HepG2 (cell line): ENCODE measurements around the gene GEMIN4. TPM values are rescaled to one million over a fixed set of nuclear protein-coding genes. Genes with fewer than 3 reads are reported as not detected.

Source experiments
- ATAC-seq: fragments of 200-7000 bp; cut with Tn5 transposase; 3 replicates; pipeline ENCODE4 v1.9.1; 2020; ENCODE audit warnings: mild to moderate bottlenecking, moderate library complexity
- BruUV-seq: library from RNA; stranded (reverse); fragments of 400-500 nt; replicated peaks from 2 replicates; lab custom pipeline; 2021; lab: Mats Ljungman, UMichigan
- CTCF ChIA-PET: fragments of 300-600 bp; formaldehyde crosslinking; extraction: SDS; loops from one replicate; lab custom pipeline; 2021; ENCODE audit warnings: low total read pairs, inconsistent platforms, low intra/inter-chr PET ratio; lab: Yijun Ruan, JAX
- POLR2A ChIA-PET: fragments of 350-600 bp; sonication (Branson Sonifier 250); formaldehyde crosslinking; loops from one replicate; lab custom pipeline; 2020; ENCODE audit warnings: antibody characterized with exemption, inconsistent platforms; lab: Yijun Ruan, JAX
- DNase-seq: peaks from one replicate; pipeline ENCODE4 v3.0.0-alpha.2; 2015; ENCODE audit warnings: low spot score
- FAIRE-seq: peaks from 3 replicates; lab custom pipeline; 2011; peaks lifted over from hg19 to GRCh38; lab: Jason Lieb, UNC
- H2AFZ ChIP-seq: one replicate; pipeline ENCODE4 v1.6.1; 2011; ENCODE audit warnings: low read length, inconsistent platforms
- H3K27ac ChIP-seq: fragments of 300-600 bp; 3 replicates; pipeline ENCODE4 v1.8.0; 2011; ENCODE audit warnings: mixed run types, mild to moderate bottlenecking, mixed read lengths, low read length, inconsistent platforms; ENCODE audit not compliant: insufficient read depth; ENCODE audit errors: extremely low read length
- H3K27me3 ChIP-seq, 2 experiments: fragments of 200-600 bp in 1 of 2; 2 replicates in 1 of 2; 3 replicates in 1 of 2; pipeline versions ENCODE4 v1.6.0 to v1.8.0; 2011; ENCODE audit warnings: low read length in 2 of 2, mild to moderate bottlenecking in 2 of 2, moderate library complexity in 2 of 2, inconsistent platforms in 1 of 2; ENCODE audit not compliant: insufficient read depth in 2 of 2, control insufficient read depth in 1 of 2
- H3K36me3 ChIP-seq, 2 experiments: fragments of 200-600 bp in 1 of 2; replicated peaks in 1 of 2; 2 replicates in 1 of 2; 3 replicates in 1 of 2; pipeline versions ENCODE4 v1.5.1 to v1.8.0; 2011; ENCODE audit warnings: low read length in 2 of 2, inconsistent platforms in 1 of 2; ENCODE audit not compliant: insufficient read depth in 2 of 2, control insufficient read depth in 1 of 2
- H3K4me1 ChIP-seq: 2 replicates; pipeline ENCODE4 v1.5.1; 2012; ENCODE audit warnings: low read length, inconsistent platforms; ENCODE audit not compliant: insufficient read depth
- H3K4me2 ChIP-seq: 2 replicates; pipeline ENCODE4 v1.6.0; 2011; ENCODE audit warnings: low read depth, low read length, inconsistent platforms
- H3K4me3 ChIP-seq, 3 experiments: fragments of 200-600 bp in 1 of 3; sonication (generic), shearing (Covaris generic) in 1 of 3; replicated peaks in 1 of 3; 2 replicates each; pipeline ENCODE4 v1.5.1; 2011 to 2016; ENCODE audit warnings: low read length in 3 of 3, inconsistent platforms in 2 of 3, low read depth in 2 of 3, mild to moderate bottlenecking in 2 of 3, control low read depth in 1 of 3, mixed read lengths in 1 of 3; ENCODE audit not compliant: insufficient read depth in 1 of 3
- H3K79me2 ChIP-seq: one replicate; pipeline ENCODE4 v1.6.1; 2011; ENCODE audit warnings: low read length, inconsistent platforms; ENCODE audit not compliant: insufficient read depth
- H3K9ac ChIP-seq: 2 replicates; pipeline ENCODE4 v1.6.0; 2011; ENCODE audit warnings: mild to moderate bottlenecking, low read depth, low read length, inconsistent platforms; ENCODE audit not compliant: insufficient read depth
- H3K9me3 ChIP-seq: 2 replicates; pipeline ENCODE4 v1.5.1; 2012; ENCODE audit warnings: mild to moderate bottlenecking, low read length
- H4K20me1 ChIP-seq: 2 replicates; pipeline ENCODE4 v1.6.0; 2011; ENCODE audit warnings: inconsistent platforms, mild to moderate bottlenecking, low read length, moderate library complexity; ENCODE audit not compliant: insufficient read depth
- PBX3 ChIP-seq: sonication (generic); formaldehyde crosslinking; IDR thresholded peaks from 2 replicates; pipeline ENCODE4 v1.8.1; 2023; ENCODE audit warnings: missing genetic modification reagents, inconsistent platforms, borderline replicate concordance
- ZNF207 ChIP-seq: fragments of 450-650 bp; IDR thresholded peaks from 2 replicates; pipeline ENCODE4 v1.6.1; 2016; ENCODE audit warnings: antibody characterized with exemption, borderline replicate concordance
- ZNF383 ChIP-seq: sonication (generic); formaldehyde crosslinking; IDR thresholded peaks from 2 replicates; pipeline ENCODE4 v1.4.0; 2020; ENCODE audit warnings: missing genetic modification reagents, mild to moderate bottlenecking, borderline replicate concordance
- WGBS: methylation state at CpG from one replicate; pipeline ENCODE4 v1.1.6; 2017; ENCODE audit warnings: low lambda C conversion rate; 5-methylcytosine and 5-hydroxymethylcytosine counted together
- in situ Hi-C: cut with HindIII; loops from 2 replicates; pipeline ENCODE4 v1.10.0; 2017; ENCODE audit warnings: low pct_unique_long_range_greater_than_20kb; ENCODE audit not compliant: extremely low pct_ligation_motif_present
- intact Hi-C: fragments of 100-400 bp; cut with micrococcal nuclease; formaldehyde crosslinking; loops from one replicate; pipeline ENCODE4 v1.10.0; 2022; ENCODE audit not compliant: unreplicated experiment
- polyA plus RNA-seq, 8 experiments: library from polyadenylated mRNA; depleted of rRNA in 3 of 8; stranded (reverse) in 7 of 8; unstranded in 1 of 8; fragments of >200 nt; fragmentation: Illumina TruSeq in 4 of 8; extraction: Trizol in 4 of 8; gene quantifications; 2 replicates each; pipeline versions ENCODE4 v1.2.1 to v1.2.3, GENCODE V29; 2011 to 2016; ENCODE audit warnings: low read depth in 4 of 8, missing spikeins in 1 of 8, mixed read lengths in 1 of 8; ENCODE audit not compliant: insufficient read depth in 1 of 8
- total RNA-seq, 5 experiments: library from RNA; depleted of rRNA; stranded (reverse); fragments of >200 nt; fragmentation: Illumina TruSeq; extraction: Trizol; gene quantifications; 2 replicates each; pipeline ENCODE4 v1.2.3, GENCODE V29; 2016; ENCODE audit warnings: low read depth in 1 of 5
- TF ChIP-seq, protein P1 (sequence below): sonication (generic); formaldehyde crosslinking; IDR thresholded peaks from 2 replicates; pipeline ENCODE4 v1.8.0; 2022; ENCODE audit warnings: low read depth, missing genetic modification reagents

Gene GEMIN4
- total and polyA plus RNA-seq, 2 of the 13 experiments (the other 11 are each of a cell fraction or from before 2014, with no cell fraction given), result 10.8 to 22.7 TPM

- Histone ChIP-seq H3K4me1 (peaks cover 56% of the 10 kb centered on the region), H3K36me3 (no peaks in the 10 kb centered on the region), H3K9me3 (no peaks in the 10 kb centered on the region), H3K9ac (no peak overlapping the region), H2AFZ (no peak overlapping the region), H3K27me3 (no peaks in the 10 kb centered on the region), H3K4me2 (no peak overlapping the region), H3K27ac (no peak overlapping the region), H3K79me2 (peaks cover 9% of the 10 kb centered on the region), H3K4me3 (no peak overlapping the region), H4K20me1 (no peaks in the 10 kb centered on the region)
- DNase-seq (no peak), ATAC-seq (no peak), FAIRE-seq (no peak)
- CTCF ChIA-PET, result no interaction called here
- POLR2A ChIA-PET, result interaction anchor here (1.7 kb wide), 1 partner anchor 13 kb away, joined by 4 read pairs; no protein-coding TSS in a partner anchor
- 86% methylated on average over 4 of the region's 5 CpGs for WGBS
- BruUV-seq, result no TSS peak
- in situ Hi-C loops, result no loop called here
- TF ChIP-seq ZNF383 (no peak), ZNF207 (no peak), PBX3 (CRISPR knock-in tag) (no peak)
- TF ChIP-seq, protein P1, sequence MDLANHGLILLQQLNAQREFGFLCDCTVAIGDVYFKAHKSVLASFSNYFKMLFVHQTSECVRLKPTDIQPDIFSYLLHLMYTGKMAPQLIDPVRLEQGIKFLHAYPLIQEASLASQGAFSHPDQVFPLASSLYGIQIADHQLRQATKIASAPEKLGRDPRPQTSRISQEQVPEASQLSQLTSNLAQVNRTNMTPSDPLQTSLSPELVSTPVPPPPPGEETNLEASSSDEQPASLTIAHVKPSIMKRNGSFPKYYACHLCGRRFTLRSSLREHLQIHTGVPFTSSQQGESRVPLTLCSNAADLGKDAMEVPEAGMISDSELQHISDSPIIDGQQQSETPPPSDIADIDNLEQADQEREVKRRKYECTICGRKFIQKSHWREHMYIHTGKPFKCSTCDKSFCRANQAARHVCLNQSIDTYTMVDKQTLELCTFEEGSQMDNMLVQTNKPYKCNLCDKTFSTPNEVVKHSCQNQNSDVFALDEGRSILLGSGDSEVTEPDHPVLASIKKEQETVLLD (CRISPR knock-in tag), result no peak
- intact Hi-C loops, result no loop called here
Observed at GRCh38 chr17:728911-729310, 23.2 kb downstream of the GEMIN4 start.
